ENCODE results near the gene MTF2. TPM values are rescaled to one million over a fixed set of nuclear protein-coding genes. Genes with fewer than 3 reads are reported as not detected.
A peak's percentile ranks its signal among the peaks of the same experiment; 100 is the strongest.

The MTF2 gene
- total and polyA plus RNA-seq, 9 of the 15 experiments (the other 6 are each of a cell fraction or from before 2014, with no cell fraction given): 29.3 to 124 (median 57.7) TPM

- TF ChIP-seq, protein P1, sequence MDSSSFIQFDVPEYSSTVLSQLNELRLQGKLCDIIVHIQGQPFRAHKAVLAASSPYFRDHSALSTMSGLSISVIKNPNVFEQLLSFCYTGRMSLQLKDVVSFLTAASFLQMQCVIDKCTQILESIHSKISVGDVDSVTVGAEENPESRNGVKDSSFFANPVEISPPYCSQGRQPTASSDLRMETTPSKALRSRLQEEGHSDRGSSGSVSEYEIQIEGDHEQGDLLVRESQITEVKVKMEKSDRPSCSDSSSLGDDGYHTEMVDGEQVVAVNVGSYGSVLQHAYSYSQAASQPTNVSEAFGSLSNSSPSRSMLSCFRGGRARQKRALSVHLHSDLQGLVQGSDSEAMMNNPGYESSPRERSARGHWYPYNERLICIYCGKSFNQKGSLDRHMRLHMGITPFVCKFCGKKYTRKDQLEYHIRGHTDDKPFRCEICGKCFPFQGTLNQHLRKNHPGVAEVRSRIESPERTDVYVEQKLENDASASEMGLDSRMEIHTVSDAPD (CRISPR knock-in tag; IDR thresholded peaks at IDR 0.05): no peak
- TF ChIP-seq TOE1 (IDR thresholded peaks at IDR 0.05; ENCODE audit: borderline replicate concordance) (no peak), TOE1 (CRISPR knock-in tag; IDR thresholded peaks at IDR 0.05; ENCODE audit: borderline replicate concordance, low read depth) (no peak), MTA2 (IDR thresholded peaks at IDR 0.05; ENCODE audit: low read depth) (no peak), CHCHD3 (CRISPR knock-in tag; IDR thresholded peaks at IDR 0.05) (no peak), KLF13 (tag; IDR thresholded peaks at IDR 0.05; ENCODE audit: borderline replicate concordance, low read depth) (no peak), JUND (IDR thresholded peaks at IDR 0.05; ENCODE audit: borderline replicate concordance, low read depth, low read length) (peak; percentile 53; the same call in 1 of the 2 replicates), JUND (tag; IDR thresholded peaks at IDR 0.05; ENCODE audit: borderline replicate concordance, low read depth, low read length) (peak; percentile 75; the same call in 1 of the 3 replicates), ZBTB12 (CRISPR knock-in tag; IDR thresholded peaks at IDR 0.05) (no peak), ZNF717 (CRISPR knock-in tag; IDR thresholded peaks at IDR 0.05) (no peak), CC2D1A (IDR thresholded peaks at IDR 0.05) (no peak), KDM1A (IDR thresholded peaks at IDR 0.05) (peak; percentile 75), RAD21 (CRISPR knock-in tag; conservative IDR thresholded peaks at IDR 0.05 in 1 of 2, IDR thresholded peaks at IDR 0.05 in 1 of 2) (no peak), ZBTB8A (IDR thresholded peaks at IDR 0.05; ENCODE audit: partially characterized antibody) (no peak), ZNF134 (CRISPR knock-in tag; conservative IDR thresholded peaks at IDR 0.05) (no peak), HIVEP1 (CRISPR knock-in tag; IDR thresholded peaks at IDR 0.05) (no peak)
- TF ChIP-seq, protein P2, sequence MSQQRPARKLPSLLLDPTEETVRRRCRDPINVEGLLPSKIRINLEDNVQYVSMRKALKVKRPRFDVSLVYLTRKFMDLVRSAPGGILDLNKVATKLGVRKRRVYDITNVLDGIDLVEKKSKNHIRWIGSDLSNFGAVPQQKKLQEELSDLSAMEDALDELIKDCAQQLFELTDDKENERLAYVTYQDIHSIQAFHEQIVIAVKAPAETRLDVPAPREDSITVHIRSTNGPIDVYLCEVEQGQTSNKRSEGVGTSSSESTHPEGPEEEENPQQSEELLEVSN (IDR thresholded peaks at IDR 0.05; ENCODE audit: borderline replicate concordance in 1 of 2, extremely low read depth in 1 of 2, insufficient read depth in 1 of 2, insufficient read length in 1 of 2, low read depth in 1 of 2, low read length in 1 of 2, poor library complexity in 1 of 2, severe bottlenecking in 1 of 2): no peak
Measured at GRCh38 chr1:93033029-93033428, 46.1 kb upstream of the MTF2 start (continued).

Data from K562 (cell line).